Chondrocyte (in vitro differentiated cells): Measurements from ENCODE around the gene KCNT2. TPM values are rescaled to one million over a fixed set of nuclear protein-coding genes. Genes with fewer than 3 reads are reported as not detected.

Experiments
- DNase-seq: peaks from one replicate; pipeline ENCODE4 v3.0.0; 2021; ENCODE audit warnings: mixed read lengths, low spot score
- H3K27ac Mint-ChIP-seq: one replicate; pipeline ENCODE4 v1.8.0; 2021; ENCODE audit warnings: mild to moderate bottlenecking, moderate library complexity, mixed read lengths; ENCODE audit not compliant: unreplicated experiment
- H3K27me3 Mint-ChIP-seq: 2 replicates; pipeline ENCODE4 v1.8.0; 2021; ENCODE audit warnings: low read depth, mixed read lengths
- H3K36me3 Mint-ChIP-seq: 2 replicates; pipeline ENCODE4 v1.8.0; 2021; ENCODE audit warnings: low read depth, mixed read lengths
- H3K4me1 Mint-ChIP-seq: 2 replicates; pipeline ENCODE4 v1.8.0; 2021; ENCODE audit warnings: low read depth, mild to moderate bottlenecking, mixed read lengths
- H3K4me3 Mint-ChIP-seq: one replicate; pipeline ENCODE4 v1.8.0; 2021; ENCODE audit warnings: mild to moderate bottlenecking, moderate library complexity, mixed read lengths; ENCODE audit not compliant: unreplicated experiment
- H3K9me3 Mint-ChIP-seq: 2 replicates; pipeline ENCODE4 v1.8.0; 2021; ENCODE audit warnings: low read depth, mixed read lengths
- CTCF ChIP-seq: fragments of 200-600 bp; sonication (generic); IDR thresholded peaks from 2 replicates; pipeline ENCODE4 v1.5.0; 2021; ENCODE audit warnings: antibody characterized with exemption, mild to moderate bottlenecking, moderate library complexity
- total RNA-seq: library from RNA; stranded (reverse); gene quantifications from 3 replicates; pipeline ENCODE4 v1.2.1, GENCODE V29; 2021

KCNT2 gene
- total RNA-seq, 1 donor from 2014 or later = 13.4 TPM

- H3K27ac Mint-ChIP-seq = no peak overlapping the region
- no peaks in the 10 kb centered on the region for H3K36me3 Mint-ChIP-seq
- no peaks in the 10 kb centered on the region for H3K4me1 Mint-ChIP-seq
- H3K4me3 Mint-ChIP-seq = no peak overlapping the region
- H3K27me3 Mint-ChIP-seq = no peaks in the 10 kb centered on the region
- DNase-seq = no peak
- H3K9me3 Mint-ChIP-seq = peaks cover 2% of the 10 kb centered on the region
- no peak for TF ChIP-seq CTCF
These were observed 105.8 kb downstream of the KCNT2 start for GRCh38 chr1:196502437-196502836.

GRCh38 chr1:196501760-196502428 is 106.3 kb downstream of the KCNT2 start:
- Mint-ChIP-seq H3K4me1 (peaks cover 2% of the 10 kb centered on the region), H3K27me3 (no peaks in the 10 kb centered on the region), H3K4me3 (no peak overlapping the region), H3K27ac (no peak overlapping the region), H3K9me3 (peaks cover 2% of the 10 kb centered on the region), H3K36me3 (no peaks in the 10 kb centered on the region)
- DNase-seq = no peak
- no peak for TF ChIP-seq CTCF

- H3K27ac Mint-ChIP-seq = no peak overlapping the region
- TF ChIP-seq CTCF = no peak
- H3K4me1 Mint-ChIP-seq = peaks cover 3% of the 10 kb centered on the region
- no peak overlapping the region for H3K4me3 Mint-ChIP-seq
- DNase-seq = no peak
- peaks cover 2% of the 10 kb centered on the region for H3K9me3 Mint-ChIP-seq
- no peaks in the 10 kb centered on the region for H3K36me3 Mint-ChIP-seq
- H3K27me3 Mint-ChIP-seq = no peaks in the 10 kb centered on the region
These were observed 110.4 kb downstream of the KCNT2 start for GRCh38 chr1:196497817-196498216.

GRCh38 chr1:196494766-196495165 is 113.5 kb downstream of the KCNT2 start:
- no peaks in the 10 kb centered on the region for H3K9me3 Mint-ChIP-seq
- TF ChIP-seq CTCF = no peak
- no peak for DNase-seq
- no peaks in the 10 kb centered on the region for H3K27me3 Mint-ChIP-seq
- no peaks in the 10 kb centered on the region for H3K36me3 Mint-ChIP-seq
- H3K27ac Mint-ChIP-seq = no peak overlapping the region
- peaks cover 9% of the 10 kb centered on the region for H3K4me1 Mint-ChIP-seq
- no peak overlapping the region for H3K4me3 Mint-ChIP-seq

GRCh38 chr1:196493881-196494280 is 114.4 kb downstream of the KCNT2 start:
- Mint-ChIP-seq H3K4me3 (no peak overlapping the region), H3K36me3 (no peaks in the 10 kb centered on the region), H3K9me3 (no peaks in the 10 kb centered on the region), H3K4me1 (peaks cover 9% of the 10 kb centered on the region), H3K27me3 (no peaks in the 10 kb centered on the region), H3K27ac (no peak overlapping the region)
- no peak for DNase-seq
- no peak for TF ChIP-seq CTCF
